K562 (cell line): ENCODE data around the gene LMNTD2. TPM values are rescaled to one million over a fixed set of nuclear protein-coding genes. Genes with fewer than 3 reads are reported as not detected.

Source experiments
- EGR1 ChIP-seq: fragments of 450-650 bp; conservative IDR thresholded peaks from 2 replicates; pipeline ENCODE4 v1.6.1; 2017; ENCODE audit warnings: mild to moderate bottlenecking
- ELF4 ChIP-seq: fragments of 450-650 bp; formaldehyde crosslinking; IDR thresholded peaks from 2 replicates; pipeline ENCODE4 v1.4.0; 2022; ENCODE audit warnings: missing genetic modification characterization
- FOS ChIP-seq: IDR thresholded peaks from 3 replicates; pipeline ENCODE4 v1.6.1; 2011; ENCODE audit not compliant: insufficient read length; ENCODE audit errors: extremely low read depth
- FOXA1 ChIP-seq: fragments of 450-650 bp; IDR thresholded peaks from 2 replicates; pipeline ENCODE4 v1.6.1; 2016; ENCODE audit warnings: mild to moderate bottlenecking, borderline replicate concordance
- FOXJ2 ChIP-seq: fragments of 200-800 bp; sonication (Bioruptor generic); IDR thresholded peaks from 2 replicates; pipeline ENCODE4 v1.6.1; 2016; ENCODE audit warnings: missing genetic modification characterization, missing compliant biosample characterization
- JUN ChIP-seq, 2 experiments: sonication (generic) in 1 of 2; formaldehyde crosslinking in 1 of 2; IDR thresholded peaks; 2 replicates each; pipeline versions ENCODE4 v1.6.1 to v1.8.0; 2012 to 2022; ENCODE audit warnings: borderline replicate concordance in 2 of 2, mild to moderate bottlenecking in 2 of 2, improper control_type of control experiment in 1 of 2, low read depth in 1 of 2, low read length in 1 of 2, missing genetic modification reagents in 1 of 2
- KLF13 ChIP-seq: fragments of 450-650 bp; IDR thresholded peaks from 2 replicates; pipeline ENCODE4 v1.6.1; 2016; ENCODE audit warnings: missing genetic modification characterization, low read depth, mild to moderate bottlenecking, missing compliant biosample characterization, moderate library complexity, borderline replicate concordance
- PHB2 ChIP-seq: fragments of 450-650 bp; IDR thresholded peaks from 2 replicates; pipeline ENCODE4 v1.6.1; 2017; ENCODE audit warnings: low read depth
- SAP30 ChIP-seq: fragments of 200-600 bp; sonication (generic); IDR thresholded peaks from 2 replicates; pipeline ENCODE4 v1.6.1; 2012; ENCODE audit warnings: borderline replicate concordance, low read depth, mild to moderate bottlenecking, moderate library complexity, low read length, control low read depth, inconsistent platforms; ENCODE audit not compliant: insufficient read depth, poor library complexity, severe bottlenecking
- SMAD1 ChIP-seq: fragments of 150-350 bp; IDR thresholded peaks from 2 replicates; pipeline ENCODE4 v1.6.1; 2014; ENCODE audit warnings: low read length, low read depth; ENCODE audit not compliant: partially characterized antibody
- SRSF1 ChIP-seq: fragments of 200-400 bp; formaldehyde crosslinking; IDR thresholded peaks from 2 replicates; pipeline ENCODE4 v1.6.1; 2017; ENCODE audit warnings: mild to moderate bottlenecking, low read depth, low read length, moderate library complexity
- STAT5B ChIP-seq: fragments of 250-450 bp; sonication (Bioruptor Pico); IDR thresholded peaks from 2 replicates; pipeline ENCODE4 v1.8.0; 2021; ENCODE audit warnings: mild to moderate bottlenecking, inconsistent platforms
- TEAD1 ChIP-seq, 2 experiments: fragments of 450-650 bp in 1 of 2; sonication (generic) in 1 of 2; formaldehyde crosslinking; IDR thresholded peaks; 2 replicates each; pipeline versions ENCODE4 v1.4.0 to v1.8.0; 2020 to 2022; ENCODE audit warnings: mild to moderate bottlenecking in 2 of 2, missing genetic modification reagents in 1 of 2
- TEAD4 ChIP-seq, 2 experiments: sonication (generic) in 1 of 2; formaldehyde crosslinking in 1 of 2; IDR thresholded peaks; 2 replicates each; pipeline versions ENCODE4 v1.6.1 to v1.8.0; 2012 to 2022; ENCODE audit warnings: borderline replicate concordance in 1 of 2, inconsistent platforms in 1 of 2, low read length in 1 of 2, mild to moderate bottlenecking in 1 of 2, missing genetic modification reagents in 1 of 2
- ZBTB7A ChIP-seq: IDR thresholded peaks from 2 replicates; pipeline ENCODE4 v1.6.1; 2011; ENCODE audit warnings: low read depth, mild to moderate bottlenecking, low read length, moderate library complexity, borderline replicate concordance; ENCODE audit not compliant: control insufficient read depth
- ZNF232 ChIP-seq: sonication (generic); formaldehyde crosslinking; IDR thresholded peaks from 2 replicates; pipeline ENCODE4 v1.8.0; 2022; ENCODE audit warnings: mild to moderate bottlenecking, missing genetic modification reagents
- ZNF318 ChIP-seq, 2 experiments: fragments of 450-650 bp; IDR thresholded peaks; 2 replicates each; pipeline ENCODE4 v1.6.1; 2016; ENCODE audit warnings: mild to moderate bottlenecking in 2 of 2, borderline replicate concordance in 1 of 2, low read depth in 1 of 2, moderate library complexity in 1 of 2
- ZNF696 ChIP-seq: fragments of 250-450 bp; sonication (Bioruptor Pico); conservative IDR thresholded peaks from 2 replicates; pipeline ENCODE4 v1.4.0; 2020; ENCODE audit warnings: mild to moderate bottlenecking, moderate library complexity
- polyA plus RNA-seq, 8 experiments: library from polyadenylated mRNA; depleted of rRNA in 4 of 8; stranded (reverse) in 5 of 8; unstranded in 3 of 8; fragments of >200 nt; fragmentation: Nextera tagmentation in 2 of 8; fragmentation: Illumina TruSeq in 1 of 8; extraction: Ambion mirVana in 2 of 8; extraction: Trizol in 1 of 8; gene quantifications; 2 replicates each; pipeline versions ENCODE4 v1.2.1 to v1.2.3, GENCODE V29; 2011 to 2014; ENCODE audit warnings: inconsistent platforms in 1 of 8, missing spikeins in 1 of 8
- total RNA-seq, 7 experiments: library from RNA; depleted of rRNA in 6 of 7; stranded (reverse); fragments of >200 nt in 6 of 7; fragmentation: Illumina TruSeq in 2 of 7; extraction: Trizol in 2 of 7; gene quantifications; 2 replicates each; pipeline versions ENCODE4 v1.2.1 to v1.2.3, GENCODE V29; 2011 to 2021; ENCODE audit warnings: low replicate concordance in 1 of 7

Gene LMNTD2
- total and polyA plus RNA-seq, 9 of the 15 experiments (the other 6 are each of a cell fraction or from before 2014, with no cell fraction given), result 0.48 to 4.2 (median 1.5) TPM; not detected in 3

GRCh38 chr11:561148-562003 is 838 bp upstream of the LMNTD2 start (continued):
- TF ChIP-seq ZNF318 (IDR thresholded peaks at IDR 0.05; ENCODE audit: borderline replicate concordance in 1 of 2, low read depth in 1 of 2) (no peak), FOXA1 (no peak), ZBTB7A (peak; percentile 66; the same call in 1 of the 2 replicates), EGR1 (no peak), PHB2 (no peak), ZNF232 (CRISPR knock-in tag) (no peak), ELF4 (CRISPR knock-in tag) (no peak), SRSF1 (no peak), STAT5B (CRISPR knock-in tag) (no peak), ZNF696 (no peak), SAP30 (peak; percentile 82), TEAD1 (CRISPR knock-in tag; IDR thresholded peaks at IDR 0.05) (0 out of 4 replicates have a peak, but pooled peaks of 1 of the 2 experiments have one; percentile 45), TEAD4 (IDR thresholded peaks at IDR 0.05; ENCODE audit: low read length) (peak; percentile 58; the same call in 1 of the 2 replicates), TEAD4 (CRISPR knock-in tag; IDR thresholded peaks at IDR 0.05; ENCODE audit: borderline replicate concordance) (no peak), KLF13 (tag) (no peak), FOXJ2 (tag) (no peak), JUN (IDR thresholded peaks at IDR 0.05; ENCODE audit: borderline replicate concordance, low read depth, low read length) (no peak), JUN (CRISPR knock-in tag; IDR thresholded peaks at IDR 0.05; ENCODE audit: borderline replicate concordance) (no peak), SMAD1 (no peak), FOS (no peak)
